HepG2 (cell line): Measurements from ENCODE around the gene CCDC57. TPM values are rescaled to one million over a fixed set of nuclear protein-coding genes. Genes with fewer than 3 reads are reported as not detected.

Source experiments
- AGO2 ChIP-seq: fragments of 200-400 bp; formaldehyde crosslinking; optimal IDR thresholded peaks from 2 replicates; pipeline ENCODE3; 2017; ENCODE audit warnings: mild to moderate bottlenecking, low read depth, low read length, moderate library complexity
- ATF7 ChIP-seq, 2 experiments: fragments of 450-650 bp in 1 of 2; sonication (generic) in 1 of 2; formaldehyde crosslinking in 1 of 2; IDR thresholded peaks; 2 replicates each; pipeline versions ENCODE4 v1.4.0 to v1.6.1; 2016 to 2020; ENCODE audit warnings: antibody characterized with exemption in 1 of 2, mild to moderate bottlenecking in 1 of 2, missing genetic modification reagents in 1 of 2
- HNRNPLL ChIP-seq: fragments of 200-400 bp; formaldehyde crosslinking; IDR thresholded peaks from 2 replicates; pipeline ENCODE4 v1.6.1; 2017; ENCODE audit warnings: mild to moderate bottlenecking, low read depth, low read length; ENCODE audit not compliant: poor library complexity, severe bottlenecking
- HNRNPUL1 ChIP-seq: fragments of 200-400 bp; formaldehyde crosslinking; IDR thresholded peaks from 2 replicates; pipeline ENCODE4 v1.6.1; 2017; ENCODE audit warnings: low read depth, mild to moderate bottlenecking, low read length, moderate library complexity
- HOXD1 ChIP-seq: sonication (generic); formaldehyde crosslinking; IDR thresholded peaks from 2 replicates; pipeline ENCODE4 v1.5.0; 2020; ENCODE audit warnings: missing genetic modification reagents
- MBD4 ChIP-seq: IDR thresholded peaks from 2 replicates; pipeline ENCODE4 v1.6.1; 2012; ENCODE audit warnings: low read length, inconsistent platforms, borderline replicate concordance
- MZF1 ChIP-seq: sonication (generic); formaldehyde crosslinking; IDR thresholded peaks from 2 replicates; pipeline ENCODE4 v1.8.1; 2023; ENCODE audit warnings: mild to moderate bottlenecking, missing genetic modification reagents, borderline replicate concordance
- NFYB ChIP-seq: sonication (generic); formaldehyde crosslinking; IDR thresholded peaks from 2 replicates; pipeline ENCODE4 v1.4.0; 2020; ENCODE audit warnings: missing genetic modification reagents
- REL ChIP-seq: sonication (generic); formaldehyde crosslinking; conservative IDR thresholded peaks from 2 replicates; pipeline ENCODE4 v1.8.0; 2022; ENCODE audit warnings: mild to moderate bottlenecking, missing genetic modification reagents, moderate library complexity
- RNF2 ChIP-seq: fragments of 450-650 bp; conservative IDR thresholded peaks from 2 replicates; pipeline ENCODE4 v1.6.1; 2016; ENCODE audit warnings: low read depth
- SMC3 ChIP-seq: IDR thresholded peaks from 2 replicates; pipeline ENCODE4 v1.6.1; 2011; ENCODE audit warnings: low read length, improper control_type of control experiment
- SOX5 ChIP-seq: IDR thresholded peaks from 2 replicates; pipeline ENCODE4 v1.6.1; 2016; ENCODE audit warnings: borderline replicate concordance
- SP1 ChIP-seq, 2 experiments: fragments of 450-650 bp in 1 of 2; sonication (generic) in 1 of 2; formaldehyde crosslinking in 1 of 2; IDR thresholded peaks; 2 replicates each; pipeline versions ENCODE4 v1.4.0 to v1.6.1; 2016 to 2020; ENCODE audit warnings: missing genetic modification reagents in 1 of 2
- TP53 ChIP-seq: sonication (generic); formaldehyde crosslinking; conservative IDR thresholded peaks from 2 replicates; pipeline ENCODE4 v1.4.0; 2020; ENCODE audit warnings: missing genetic modification reagents
- ZBTB20 ChIP-seq: sonication (generic); formaldehyde crosslinking; IDR thresholded peaks from 2 replicates; pipeline ENCODE4 v1.8.1; 2023; ENCODE audit warnings: missing genetic modification reagents, low read depth, mild to moderate bottlenecking, borderline replicate concordance
- ZBTB7B ChIP-seq: sonication (generic); formaldehyde crosslinking; IDR thresholded peaks from 2 replicates; pipeline ENCODE4 v1.4.0; 2020; ENCODE audit warnings: missing genetic modification reagents
- ZEB1 ChIP-seq: IDR thresholded peaks from 2 replicates; pipeline ENCODE4 v1.6.1; 2012; ENCODE audit warnings: mild to moderate bottlenecking, low read depth, inconsistent platforms; ENCODE audit not compliant: insufficient replicate concordance
- ZNF205 ChIP-seq: IDR thresholded peaks from 2 replicates; pipeline ENCODE4 v1.6.1; 2018; ENCODE audit warnings: missing biosample characterization, missing genetic modification reagents
- ZNF329 ChIP-seq: sonication (generic); formaldehyde crosslinking; IDR thresholded peaks from 2 replicates; pipeline ENCODE4 v1.9.0; 2021; ENCODE audit warnings: low read depth, mild to moderate bottlenecking, missing genetic modification reagents
- ZNF530 ChIP-seq: sonication (generic); formaldehyde crosslinking; IDR thresholded peaks from 2 replicates; pipeline ENCODE4 v1.5.0; 2020; ENCODE audit warnings: low read depth, mild to moderate bottlenecking, missing genetic modification reagents
- ZNF878 ChIP-seq: sonication (generic); formaldehyde crosslinking; IDR thresholded peaks from 2 replicates; pipeline ENCODE4 v1.8.1; 2023; ENCODE audit warnings: mild to moderate bottlenecking, missing genetic modification reagents, moderate library complexity
- polyA plus RNA-seq, 8 experiments: library from polyadenylated mRNA; depleted of rRNA in 3 of 8; stranded (reverse) in 7 of 8; unstranded in 1 of 8; fragments of >200 nt; fragmentation: Illumina TruSeq in 4 of 8; extraction: Trizol in 4 of 8; gene quantifications; 2 replicates each; pipeline versions ENCODE4 v1.2.1 to v1.2.3, GENCODE V29; 2011 to 2016; ENCODE audit warnings: low read depth in 4 of 8, missing spikeins in 1 of 8, mixed read lengths in 1 of 8; ENCODE audit not compliant: insufficient read depth in 1 of 8
- total RNA-seq, 5 experiments: library from RNA; depleted of rRNA; stranded (reverse); fragments of >200 nt; fragmentation: Illumina TruSeq; extraction: Trizol; gene quantifications; 2 replicates each; pipeline ENCODE4 v1.2.3, GENCODE V29; 2016; ENCODE audit warnings: low read depth in 1 of 5
- TF ChIP-seq, protein P1 (sequence below): IDR thresholded peaks from 2 replicates; pipeline ENCODE4 v1.4.0; 2020; ENCODE audit warnings: mild to moderate bottlenecking, missing genetic modification reagents
- TF ChIP-seq, protein P2 (sequence below): sonication (generic); formaldehyde crosslinking; conservative IDR thresholded peaks from 2 replicates; pipeline ENCODE4 v1.4.0; 2020; ENCODE audit warnings: missing genetic modification reagents
- TF ChIP-seq, protein P3 (sequence below): sonication (generic); formaldehyde crosslinking; IDR thresholded peaks from 2 replicates; pipeline ENCODE4 v1.8.0; 2022; ENCODE audit warnings: missing genetic modification reagents, low read depth, mild to moderate bottlenecking, borderline replicate concordance
- TF ChIP-seq, protein P4 (sequence below): sonication (generic); formaldehyde crosslinking; IDR thresholded peaks from 2 replicates; pipeline ENCODE4 v1.8.1; 2022; ENCODE audit warnings: mild to moderate bottlenecking, missing genetic modification reagents
- TF ChIP-seq, protein P5 (sequence below): sonication (generic); formaldehyde crosslinking; IDR thresholded peaks from 2 replicates; pipeline ENCODE4 v1.8.1; 2023; ENCODE audit warnings: missing genetic modification reagents, mild to moderate bottlenecking, borderline replicate concordance

The CCDC57 gene
- total and polyA plus RNA-seq, 2 of the 13 experiments (the other 11 are each of a cell fraction or from before 2014, with no cell fraction given) = 59.3 to 59.9 TPM

DNA sequence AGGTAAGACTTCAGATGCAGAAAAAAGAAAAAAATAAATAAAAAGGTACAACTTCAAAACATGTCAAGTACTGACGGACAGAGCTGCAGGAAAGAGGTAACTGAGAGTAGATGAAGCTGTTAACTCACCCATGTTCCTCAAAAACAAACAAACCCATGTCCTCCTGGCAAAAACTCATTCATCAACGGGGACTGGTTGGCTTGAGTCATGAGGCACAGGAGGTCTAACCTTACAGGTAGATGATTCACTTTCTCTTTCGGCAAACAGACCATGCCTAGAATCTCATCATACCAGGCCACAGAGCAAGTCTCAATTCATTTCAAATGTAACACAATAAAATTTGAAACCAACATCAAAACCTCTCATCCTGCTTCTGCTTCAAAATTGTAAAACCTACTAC is 102.3 kb downstream of the CCDC57 start (continued):
- TF ChIP-seq MZF1 (CRISPR knock-in tag) (no peak), REL (no peak), SP1 (IDR thresholded peaks at IDR 0.05) (no peak), SP1 (CRISPR knock-in tag; IDR thresholded peaks at IDR 0.05) (no peak), ZBTB20 (CRISPR knock-in tag) (no peak), HNRNPLL (no peak), AGO2 (no peak), ZNF205 (CRISPR knock-in tag) (peak; percentile 85; the same call in 1 of the 2 replicates), TP53 (CRISPR knock-in tag) (no peak), HOXD1 (CRISPR knock-in tag) (no peak), SOX5 (CRISPR knock-in tag) (peak; percentile 23; the same call in 1 of the 2 replicates), SMC3 (no peak), ZEB1 (no peak), ZNF530 (CRISPR knock-in tag) (no peak), ATF7 (IDR thresholded peaks at IDR 0.05) (no peak), ATF7 (CRISPR knock-in tag; IDR thresholded peaks at IDR 0.05) (no peak), ZNF329 (CRISPR knock-in tag) (no peak), MBD4 (no peak), ZBTB7B (no peak), HNRNPUL1 (no peak), RNF2 (no peak), ZNF878 (no peak), NFYB (peak; percentile 46; the same call in 1 of the 2 replicates)
- TF ChIP-seq, protein P1, sequence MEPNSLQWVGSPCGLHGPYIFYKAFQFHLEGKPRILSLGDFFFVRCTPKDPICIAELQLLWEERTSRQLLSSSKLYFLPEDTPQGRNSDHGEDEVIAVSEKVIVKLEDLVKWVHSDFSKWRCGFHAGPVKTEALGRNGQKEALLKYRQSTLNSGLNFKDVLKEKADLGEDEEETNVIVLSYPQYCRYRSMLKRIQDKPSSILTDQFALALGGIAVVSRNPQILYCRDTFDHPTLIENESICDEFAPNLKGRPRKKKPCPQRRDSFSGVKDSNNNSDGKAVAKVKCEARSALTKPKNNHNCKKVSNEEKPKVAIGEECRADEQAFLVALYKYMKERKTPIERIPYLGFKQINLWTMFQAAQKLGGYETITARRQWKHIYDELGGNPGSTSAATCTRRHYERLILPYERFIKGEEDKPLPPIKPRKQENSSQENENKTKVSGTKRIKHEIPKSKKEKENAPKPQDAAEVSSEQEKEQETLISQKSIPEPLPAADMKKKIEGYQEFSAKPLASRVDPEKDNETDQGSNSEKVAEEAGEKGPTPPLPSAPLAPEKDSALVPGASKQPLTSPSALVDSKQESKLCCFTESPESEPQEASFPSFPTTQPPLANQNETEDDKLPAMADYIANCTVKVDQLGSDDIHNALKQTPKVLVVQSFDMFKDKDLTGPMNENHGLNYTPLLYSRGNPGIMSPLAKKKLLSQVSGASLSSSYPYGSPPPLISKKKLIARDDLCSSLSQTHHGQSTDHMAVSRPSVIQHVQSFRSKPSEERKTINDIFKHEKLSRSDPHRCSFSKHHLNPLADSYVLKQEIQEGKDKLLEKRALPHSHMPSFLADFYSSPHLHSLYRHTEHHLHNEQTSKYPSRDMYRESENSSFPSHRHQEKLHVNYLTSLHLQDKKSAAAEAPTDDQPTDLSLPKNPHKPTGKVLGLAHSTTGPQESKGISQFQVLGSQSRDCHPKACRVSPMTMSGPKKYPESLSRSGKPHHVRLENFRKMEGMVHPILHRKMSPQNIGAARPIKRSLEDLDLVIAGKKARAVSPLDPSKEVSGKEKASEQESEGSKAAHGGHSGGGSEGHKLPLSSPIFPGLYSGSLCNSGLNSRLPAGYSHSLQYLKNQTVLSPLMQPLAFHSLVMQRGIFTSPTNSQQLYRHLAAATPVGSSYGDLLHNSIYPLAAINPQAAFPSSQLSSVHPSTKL (CRISPR knock-in tag) = peak; percentile 40; the same call in 1 of the 2 replicates
- TF ChIP-seq, protein P2, sequence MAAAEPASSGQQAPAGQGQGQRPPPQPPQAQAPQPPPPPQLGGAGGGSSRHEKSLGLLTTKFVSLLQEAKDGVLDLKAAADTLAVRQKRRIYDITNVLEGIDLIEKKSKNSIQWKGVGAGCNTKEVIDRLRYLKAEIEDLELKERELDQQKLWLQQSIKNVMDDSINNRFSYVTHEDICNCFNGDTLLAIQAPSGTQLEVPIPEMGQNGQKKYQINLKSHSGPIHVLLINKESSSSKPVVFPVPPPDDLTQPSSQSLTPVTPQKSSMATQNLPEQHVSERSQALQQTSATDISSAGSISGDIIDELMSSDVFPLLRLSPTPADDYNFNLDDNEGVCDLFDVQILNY (CRISPR knock-in tag) = no peak
- TF ChIP-seq, protein P3, sequence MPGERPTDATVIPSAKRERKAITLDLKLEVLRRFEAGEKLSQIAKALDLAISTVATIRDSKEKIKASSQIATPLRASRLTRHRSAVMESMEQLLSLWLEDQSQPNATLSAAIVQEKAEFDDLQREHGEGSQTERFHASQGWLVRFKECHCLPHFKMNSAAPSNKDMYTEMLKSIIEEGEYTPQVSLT (CRISPR knock-in tag) = no peak
- TF ChIP-seq, protein P4, sequence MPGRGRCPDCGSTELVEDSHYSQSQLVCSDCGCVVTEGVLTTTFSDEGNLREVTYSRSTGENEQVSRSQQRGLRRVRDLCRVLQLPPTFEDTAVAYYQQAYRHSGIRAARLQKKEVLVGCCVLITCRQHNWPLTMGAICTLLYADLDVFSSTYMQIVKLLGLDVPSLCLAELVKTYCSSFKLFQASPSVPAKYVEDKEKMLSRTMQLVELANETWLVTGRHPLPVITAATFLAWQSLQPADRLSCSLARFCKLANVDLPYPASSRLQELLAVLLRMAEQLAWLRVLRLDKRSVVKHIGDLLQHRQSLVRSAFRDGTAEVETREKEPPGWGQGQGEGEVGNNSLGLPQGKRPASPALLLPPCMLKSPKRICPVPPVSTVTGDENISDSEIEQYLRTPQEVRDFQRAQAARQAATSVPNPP (CRISPR knock-in tag) = no peak
- TF ChIP-seq, protein P5, sequence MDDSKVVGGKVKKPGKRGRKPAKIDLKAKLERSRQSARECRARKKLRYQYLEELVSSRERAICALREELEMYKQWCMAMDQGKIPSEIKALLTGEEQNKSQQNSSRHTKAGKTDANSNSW (CRISPR knock-in tag) = no peak
